Measurements from ENCODE around the gene LEF1. TPM values are rescaled to one million over a fixed set of nuclear protein-coding genes. Genes with fewer than 3 reads are reported as not detected.

LEF1 gene
- total and polyA plus RNA-seq, 2 donors (not counting 1 experiment from before 2014, with no cell fraction given): 2.4 to 5.1 TPM

DNA sequence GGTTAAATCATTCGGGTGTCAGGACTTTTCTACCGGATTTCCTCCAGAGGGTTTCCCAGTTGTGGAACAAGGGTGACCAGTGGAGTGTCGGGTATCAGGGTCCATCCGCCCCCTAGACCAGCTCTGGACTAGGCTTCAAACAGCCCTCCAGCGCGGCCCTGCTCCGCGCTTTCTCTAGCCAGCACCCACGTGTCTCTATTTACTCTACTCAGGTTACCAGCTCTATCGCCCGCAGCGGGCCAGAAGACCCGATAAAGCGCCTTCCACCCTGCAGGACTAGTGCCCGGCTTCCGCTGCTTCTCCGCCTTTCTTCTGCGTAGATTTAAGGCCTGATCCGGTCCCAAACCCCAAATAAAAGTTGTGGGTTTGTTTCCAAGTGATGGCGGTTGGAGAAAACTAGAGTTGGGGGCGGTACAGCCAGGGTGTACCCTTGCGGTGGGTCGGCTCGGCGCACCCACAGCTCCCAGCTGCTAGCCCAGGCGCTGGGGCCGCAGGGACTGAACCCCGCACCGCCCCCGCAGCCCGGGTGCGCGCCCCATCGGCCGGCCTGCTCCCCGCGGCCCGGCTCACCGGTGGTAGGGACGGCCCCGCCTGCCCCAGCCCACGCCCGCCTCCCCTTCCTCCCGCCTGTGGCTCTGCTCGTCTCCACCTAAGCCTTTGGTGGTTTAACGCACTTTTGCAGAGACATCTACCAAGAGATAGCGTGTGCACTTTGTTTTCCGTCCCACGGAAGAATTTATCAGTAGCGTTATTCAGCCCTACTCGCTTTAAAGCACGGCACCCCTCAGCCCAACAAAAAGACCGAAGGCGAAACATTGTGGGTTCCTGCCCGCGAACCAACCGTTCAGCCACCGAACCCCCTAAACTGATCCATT is 2.1 kb downstream of the LEF1 start:
- POLR2A ChIA-PET: no interaction called here
- H3K27me3 Mint-ChIP-seq: peaks cover 69% of the 10 kb centered on the region
- H3K4me3 Mint-ChIP-seq: peak overlapping the region; percentile 91
- TF ChIP-seq EZH2 (IDR thresholded peaks at IDR 0.05; ENCODE audit: borderline replicate concordance, insufficient read depth, low read depth, low read length, poor library complexity, severe bottlenecking): no peak
- TF ChIP-seq, protein P1, sequence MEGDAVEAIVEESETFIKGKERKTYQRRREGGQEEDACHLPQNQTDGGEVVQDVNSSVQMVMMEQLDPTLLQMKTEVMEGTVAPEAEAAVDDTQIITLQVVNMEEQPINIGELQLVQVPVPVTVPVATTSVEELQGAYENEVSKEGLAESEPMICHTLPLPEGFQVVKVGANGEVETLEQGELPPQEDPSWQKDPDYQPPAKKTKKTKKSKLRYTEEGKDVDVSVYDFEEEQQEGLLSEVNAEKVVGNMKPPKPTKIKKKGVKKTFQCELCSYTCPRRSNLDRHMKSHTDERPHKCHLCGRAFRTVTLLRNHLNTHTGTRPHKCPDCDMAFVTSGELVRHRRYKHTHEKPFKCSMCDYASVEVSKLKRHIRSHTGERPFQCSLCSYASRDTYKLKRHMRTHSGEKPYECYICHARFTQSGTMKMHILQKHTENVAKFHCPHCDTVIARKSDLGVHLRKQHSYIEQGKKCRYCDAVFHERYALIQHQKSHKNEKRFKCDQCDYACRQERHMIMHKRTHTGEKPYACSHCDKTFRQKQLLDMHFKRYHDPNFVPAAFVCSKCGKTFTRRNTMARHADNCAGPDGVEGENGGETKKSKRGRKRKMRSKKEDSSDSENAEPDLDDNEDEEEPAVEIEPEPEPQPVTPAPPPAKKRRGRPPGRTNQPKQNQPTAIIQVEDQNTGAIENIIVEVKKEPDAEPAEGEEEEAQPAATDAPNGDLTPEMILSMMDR (IDR thresholded peaks at IDR 0.05): no peak
- H3K36me3 ChIP-seq (replicated peaks in 1 of 2; ENCODE audit: control extremely low read depth in 1 of 2, control insufficient read depth in 1 of 2, extremely low read depth in 1 of 2, insufficient read depth in 2 of 2, low read length in 1 of 2): no peaks in the 10 kb centered on the region
- peak overlapping the region; percentile 20 for H3K27ac Mint-ChIP-seq
- intact Hi-C loops (cut with micrococcal nuclease): no loop called here
- H3K4me1 Mint-ChIP-seq: peaks cover 44% of the 10 kb centered on the region
- ATAC-seq (ENCODE audit: low read depth) (peak; percentile 48), DNase-seq (peak; percentile 45)
- peaks cover 0 to 57% (median 40%) of the 10 kb centered on the region in 4 experiments for H3K27me3 ChIP-seq (replicated peaks in 1 of 4; ENCODE audit: control extremely low read depth in 1 of 4, control insufficient read depth in 3 of 4, insufficient read depth in 4 of 4, low read length in 3 of 4)
- peak overlapping the region; percentile 73 for H2AFZ ChIP-seq (ENCODE audit: insufficient read depth, low read depth, low read length, poor library complexity, severe bottlenecking)
- H3K79me2 ChIP-seq (ENCODE audit: control insufficient read depth, insufficient read depth, low read length): no peaks in the 10 kb centered on the region
- 1% methylated on average over 57 of the region's 58 CpGs for WGBS (ENCODE audit: insufficient coverage)
- H3K4me3 ChIP-seq (ENCODE audit: control extremely low read depth in 1 of 5, extremely low read depth in 1 of 5, insufficient read depth in 1 of 5, low read depth in 2 of 5, low read length in 4 of 5): peak overlapping the region; percentile 51 to 83 (median 58)
- no peaks in the 10 kb centered on the region for H3K9me3 Mint-ChIP-seq (ENCODE audit: insufficient read depth)
- CTCF ChIA-PET: no interaction called here
- H3K4me1 ChIP-seq (ENCODE audit: control insufficient read depth in 2 of 2, insufficient read depth in 2 of 2, low read length in 2 of 2): peaks cover 43 to 44% of the 10 kb centered on the region in 2 donors
- H3K9ac ChIP-seq (ENCODE audit: low read length): peak overlapping the region; percentile 63
- peaks cover 0 to 4% (median 0%) of the 10 kb centered on the region in 3 donors for H3K9me3 ChIP-seq (ENCODE audit: control extremely low read depth in 1 of 3, control insufficient read depth in 2 of 3, insufficient read depth in 1 of 3, low read length in 2 of 3)
- no peaks in the 10 kb centered on the region for H4K20me1 ChIP-seq (ENCODE audit: control insufficient read depth, insufficient read depth, low read length, poor library complexity, severe bottlenecking)
- peak overlapping the region; percentile 92 for H3K4me2 ChIP-seq (replicated peaks; ENCODE audit: low read depth, low read length, poor library complexity, severe bottlenecking)
- no peak overlapping the region for H3K27ac ChIP-seq (ENCODE audit: low read length in 2 of 2)

DNA sequence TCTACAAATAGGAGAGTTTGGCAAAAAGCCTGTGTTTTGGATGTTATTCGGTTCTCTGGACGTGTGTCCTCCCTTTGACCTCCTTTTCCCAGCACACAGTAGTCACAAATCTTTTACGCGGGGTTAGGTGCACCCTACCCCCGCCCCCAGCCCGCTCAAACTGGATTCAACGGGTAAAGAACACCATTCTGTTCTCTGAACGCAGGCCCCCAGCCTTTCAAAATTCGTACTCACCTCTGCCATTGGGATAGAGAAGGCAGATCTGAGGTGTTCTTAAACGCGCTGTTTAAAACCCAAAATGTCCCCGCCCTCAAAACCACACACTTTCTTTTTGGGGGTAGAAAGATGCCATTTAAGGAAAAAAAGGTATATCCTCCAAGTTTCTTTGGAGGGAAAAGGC is 2.7 kb downstream of the LEF1 start:
- H3K27ac ChIP-seq (ENCODE audit: low read length in 2 of 2): no peak overlapping the region
- H3K27me3 ChIP-seq (replicated peaks in 1 of 4; ENCODE audit: control extremely low read depth in 1 of 4, control insufficient read depth in 3 of 4, insufficient read depth in 4 of 4, low read length in 3 of 4): peaks cover 0 to 50% (median 33%) of the 10 kb centered on the region in 4 experiments
- no peaks in the 10 kb centered on the region for H3K9me3 ChIP-seq (ENCODE audit: control extremely low read depth in 1 of 3, control insufficient read depth in 2 of 3, insufficient read depth in 1 of 3, low read length in 2 of 3)
- no peaks in the 10 kb centered on the region for H3K36me3 ChIP-seq (replicated peaks in 1 of 2; ENCODE audit: control extremely low read depth in 1 of 2, control insufficient read depth in 1 of 2, extremely low read depth in 1 of 2, insufficient read depth in 2 of 2, low read length in 1 of 2)
- Mint-ChIP-seq H3K27me3 (peaks cover 63% of the 10 kb centered on the region), H3K27ac (no peak overlapping the region), H3K9me3 (ENCODE audit: insufficient read depth) (no peaks in the 10 kb centered on the region), H3K4me3 (peak overlapping the region; percentile 75), H3K4me1 (peaks cover 37% of the 10 kb centered on the region)
- intact Hi-C loops (cut with micrococcal nuclease): no loop called here
- H4K20me1 ChIP-seq (ENCODE audit: control insufficient read depth, insufficient read depth, low read length, poor library complexity, severe bottlenecking): no peaks in the 10 kb centered on the region
- WGBS (ENCODE audit: insufficient coverage): 20% methylated on average over 1 of the region's 12 CpGs
- DNase-seq (peak; percentile 5), ATAC-seq (ENCODE audit: low read depth) (no peak)
- POLR2A ChIA-PET: no interaction called here
- peaks cover 36 to 39% of the 10 kb centered on the region in 2 donors for H3K4me1 ChIP-seq (ENCODE audit: control insufficient read depth in 2 of 2, insufficient read depth in 2 of 2, low read length in 2 of 2)
- no peak for TF ChIP-seq EZH2 (IDR thresholded peaks at IDR 0.05; ENCODE audit: borderline replicate concordance, insufficient read depth, low read depth, low read length, poor library complexity, severe bottlenecking)
- TF ChIP-seq, protein P1 (IDR thresholded peaks at IDR 0.05): no peak
- CTCF ChIA-PET: no interaction called here
- H3K9ac ChIP-seq (ENCODE audit: low read length): peak overlapping the region; percentile 63
- H3K79me2 ChIP-seq (ENCODE audit: control insufficient read depth, insufficient read depth, low read length): no peaks in the 10 kb centered on the region
- peak overlapping the region in 3 of 5 experiments; percentile 47 to 66 (median 55) for H3K4me3 ChIP-seq (ENCODE audit: control extremely low read depth in 1 of 5, extremely low read depth in 1 of 5, insufficient read depth in 1 of 5, low read depth in 2 of 5, low read length in 4 of 5)
- peak overlapping the region; percentile 92 for H3K4me2 ChIP-seq (replicated peaks; ENCODE audit: low read depth, low read length, poor library complexity, severe bottlenecking)
- H2AFZ ChIP-seq (ENCODE audit: insufficient read depth, low read depth, low read length, poor library complexity, severe bottlenecking): peak overlapping the region; percentile 73

Data from B cell (primary cell).